OCI-LY3 (cell line): ENCODE measurements around the gene DDX4.

ENCODE experiments used
- CTCF ChIP-seq: fragments of 200-600, 300-600 bp; sonication (generic); IDR thresholded peaks from 2 replicates; pipeline ENCODE4 v1.5.1; 2014; ENCODE audit warnings: antibody characterized with exemption, low read length, low read depth
- EZH2phosphoT487 ChIP-seq: fragments of 200-600 bp; shearing (Covaris generic); IDR thresholded peaks from 2 replicates; pipeline ENCODE4 v1.6.1; 2018; ENCODE audit warnings: antibody characterized with exemption, mixed run types, low read depth

DNA sequence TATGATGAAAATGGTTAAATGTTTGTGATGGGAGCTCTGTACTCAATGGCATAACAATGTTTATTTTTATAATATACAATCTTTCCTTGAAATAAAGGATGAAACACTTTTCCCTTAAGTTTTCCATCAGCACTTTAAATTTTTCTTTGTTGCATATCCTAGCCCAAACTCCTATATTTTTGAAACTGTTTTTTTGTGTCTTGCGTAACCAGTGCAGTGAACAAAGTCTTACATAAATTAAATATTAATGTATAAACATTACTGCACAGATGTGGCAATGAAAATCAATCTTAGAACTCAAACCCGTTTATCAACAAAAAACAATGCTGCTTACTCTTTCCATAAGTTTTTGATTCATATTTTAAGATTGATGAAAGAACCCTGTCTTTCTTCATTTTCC, 79.2 kb downstream of the DDX4 start:
- TF ChIP-seq CTCF (no peak), EZH2phosphoT487 (no peak)
